ENCODE measurements around the gene RNPEP.

GRCh38 chr1:202054094-202054493, 71.6 kb downstream of the RNPEP start:
- TF ChIP-seq CTCF (IDR thresholded peaks at IDR 0.05) (no peak), POLR2AphosphoS5 (IDR thresholded peaks at IDR 0.05) (no peak), POLR2A (IDR thresholded peaks at IDR 0.05) (no peak)

All from upper lobe of left lung (tissue), 4 donors.